Endothelial cell of umbilical vein (primary cell): Measurements from ENCODE around the gene PLEKHA7. TPM values are rescaled to one million over a fixed set of nuclear protein-coding genes. Genes with fewer than 3 reads are reported as not detected.
"Not testable (repeated sequence)": the region's sequence is repeated elsewhere in the genome, so short reads cannot be mapped to it uniquely, and the experiment has no call there.

Experiments
- BruUV-seq: library from RNA; stranded (reverse); fragments of 400-500 nt; replicated peaks from 2 replicates; lab custom pipeline; 2021; lab: Mats Ljungman, UMichigan
- CTCF ChIA-PET: fragments of 300-600, 350-600 bp; sonication (Branson Sonifier 250); formaldehyde crosslinking; loops from one replicate; lab custom pipeline; 2021; ENCODE audit warnings: antibody characterized with exemption, inconsistent platforms; lab: Charles Lee
- POLR2A ChIA-PET: fragments of 300-600, 350-600 bp; sonication (Branson Sonifier 250); formaldehyde crosslinking; loops from one replicate; lab custom pipeline; 2021; ENCODE audit warnings: antibody characterized with exemption, inconsistent platforms; lab: Charles Lee
- DNase-seq: peaks from one replicate; pipeline ENCODE4 v3.0.0-alpha.2; 2011; ENCODE audit warnings: low read depth, low spot score
- FAIRE-seq: peaks from 2 replicates; lab custom pipeline; 2011; peaks lifted over from hg19 to GRCh38; lab: Jason Lieb, UNC
- H2AFZ ChIP-seq: 2 replicates; pipeline ENCODE4 v1.6.0; 2012; ENCODE audit warnings: low read depth, low read length, control low read depth, inconsistent platforms
- H3K27ac ChIP-seq: 2 replicates; pipeline ENCODE4 v1.5.1; 2011; ENCODE audit warnings: low read depth, mild to moderate bottlenecking, control low read depth, low read length, moderate library complexity; ENCODE audit not compliant: insufficient read depth
- H3K27me3 ChIP-seq, 2 experiments: 2 replicates each; pipeline versions ENCODE4 v1.6.0 to v1.6.1; 2011; ENCODE audit warnings: low read length in 2 of 2, mixed read lengths in 1 of 2; ENCODE audit not compliant: control insufficient read depth in 2 of 2, insufficient read depth in 2 of 2
- H3K36me3 ChIP-seq, 2 experiments: 2 replicates in 1 of 2; 3 replicates in 1 of 2; pipeline ENCODE4 v1.5.1; 2011; ENCODE audit warnings: low read length in 2 of 2, mild to moderate bottlenecking in 1 of 2, moderate library complexity in 1 of 2; ENCODE audit not compliant: control insufficient read depth in 2 of 2, insufficient read depth in 2 of 2; ENCODE audit errors: extremely low read depth in 1 of 2
- H3K4me1 ChIP-seq: 3 replicates; pipeline ENCODE4 v1.5.1; 2011; ENCODE audit warnings: mild to moderate bottlenecking, low read length; ENCODE audit not compliant: control insufficient read depth, insufficient read depth; ENCODE audit errors: extremely low read depth
- H3K4me2 ChIP-seq: 2 replicates; pipeline ENCODE4 v1.6.1; 2011; ENCODE audit warnings: low read length, control low read depth, mixed read lengths; ENCODE audit not compliant: insufficient read depth
- H3K4me3 ChIP-seq, 3 experiments: fragments of 200-600 bp in 1 of 3; sonication (generic), shearing (Covaris generic) in 1 of 3; replicated peaks in 1 of 3; 2 replicates each; pipeline ENCODE4 v1.5.1; 2011 to 2016; ENCODE audit warnings: control low read depth in 3 of 3, low read length in 3 of 3, mild to moderate bottlenecking in 2 of 3, inconsistent platforms in 1 of 3, low read depth in 1 of 3, moderate library complexity in 1 of 3; ENCODE audit not compliant: insufficient read depth in 1 of 3
- H3K79me2 ChIP-seq: 2 replicates; pipeline ENCODE4 v1.6.0; 2012; ENCODE audit warnings: low read length, inconsistent platforms; ENCODE audit not compliant: control insufficient read depth, insufficient read depth
- H3K9ac ChIP-seq: replicated peaks from 2 replicates; pipeline ENCODE3; 2011; ENCODE audit warnings: low read length, control low read depth; ENCODE audit not compliant: insufficient read depth; ENCODE audit errors: extremely low read depth
- H3K9me1 ChIP-seq: replicated peaks from 3 replicates; pipeline ENCODE4 v1.6.0; 2011; ENCODE audit warnings: mild to moderate bottlenecking, low read length; ENCODE audit not compliant: control insufficient read depth, insufficient read depth; ENCODE audit errors: extremely low read depth
- H3K9me3 ChIP-seq: replicated peaks from 2 replicates; pipeline ENCODE4 v1.5.1; 2012; ENCODE audit warnings: low read length, inconsistent platforms; ENCODE audit not compliant: control insufficient read depth, insufficient read depth
- H4K20me1 ChIP-seq: replicated peaks from 2 replicates; pipeline ENCODE3; 2011; ENCODE audit warnings: mild to moderate bottlenecking, low read length; ENCODE audit not compliant: control insufficient read depth, insufficient read depth; ENCODE audit errors: extremely low read depth
- EZH2 ChIP-seq: IDR thresholded peaks from 2 replicates; pipeline ENCODE4 v1.6.1; 2012; ENCODE audit warnings: borderline replicate concordance, low read depth, mild to moderate bottlenecking, moderate library complexity, low read length, inconsistent platforms; ENCODE audit not compliant: severe bottlenecking
- FOS ChIP-seq: IDR thresholded peaks from 2 replicates; pipeline ENCODE4 v1.6.1; 2011; ENCODE audit warnings: mild to moderate bottlenecking, low read length, moderate library complexity, borderline replicate concordance; ENCODE audit not compliant: insufficient read depth
- GATA2 ChIP-seq: IDR thresholded peaks from 2 replicates; pipeline ENCODE4 v1.7.0; 2011; ENCODE audit warnings: low read depth, mild to moderate bottlenecking, moderate library complexity, mixed read lengths, low read length; ENCODE audit not compliant: insufficient read length, insufficient read depth
- JUN ChIP-seq: IDR thresholded peaks from 2 replicates; pipeline ENCODE4 v1.6.1; 2011; ENCODE audit warnings: borderline replicate concordance, low read depth; ENCODE audit not compliant: insufficient read length, insufficient read depth
- MYC ChIP-seq: IDR thresholded peaks from one replicate; pipeline ENCODE4 v1.6.1; 2011; ENCODE audit warnings: mild to moderate bottlenecking, low read depth, low read length
- POLR2A ChIP-seq: IDR thresholded peaks from 2 replicates; pipeline ENCODE4 v1.6.1; 2012; ENCODE audit warnings: low read depth, mild to moderate bottlenecking, control low read depth, low read length
- POLR2AphosphoS5 ChIP-seq: IDR thresholded peaks from 2 replicates; pipeline ENCODE4 v1.6.1; 2012; ENCODE audit warnings: low read depth, mild to moderate bottlenecking, control low read depth, low read length, moderate library complexity; ENCODE audit not compliant: insufficient read depth
- dilution Hi-C: fragments of 300-500 bp; cut with MboI; formaldehyde crosslinking; loops from one replicate; pipeline ENCODE4 v1.15.0; 2019; ENCODE audit warnings: low sequenced_read_pairs; ENCODE audit not compliant: extremely low pct_ligation_motif_present
- intact Hi-C: fragments of 100-400 bp; cut with micrococcal nuclease; formaldehyde crosslinking; loops from one replicate; pipeline ENCODE4 v1.10.0; 2022
- polyA plus RNA-seq, 4 experiments: library from polyadenylated mRNA; depleted of rRNA in 3 of 4; stranded (reverse) in 3 of 4; unstranded in 1 of 4; fragments of >200 nt; gene quantifications; 2 replicates each; pipeline versions ENCODE4 v1.2.1 to v1.2.3, GENCODE V29; 2011 to 2012; ENCODE audit warnings: missing spikeins in 1 of 4
- total RNA-seq: library from RNA; stranded (reverse); gene quantifications from 2 replicates; pipeline ENCODE4 v1.2.3, GENCODE V29; 2021
- TF ChIP-seq, protein P1 (sequence below): IDR thresholded peaks from 2 replicates; pipeline ENCODE4 v1.6.1; 2011; ENCODE audit not compliant: insufficient read depth, insufficient read length
- TF ChIP-seq, protein P2 (sequence below), 2 donors: IDR thresholded peaks; 1 replicate in 1 of 2; 2 replicates in 1 of 2; pipeline ENCODE4 v1.5.1; 2011; ENCODE audit warnings: low read length in 2 of 2, mild to moderate bottlenecking in 2 of 2, moderate library complexity in 2 of 2, control low read depth in 1 of 2, inconsistent platforms in 1 of 2, low read depth in 1 of 2; ENCODE audit not compliant: insufficient read depth in 1 of 2; ENCODE audit errors: extremely low read depth in 1 of 2

The PLEKHA7 gene
- total and polyA plus RNA-seq, 2 donors (not counting 3 experiments of a cell fraction or from before 2014, with no cell fraction given), result 1.7 to 3.8 TPM

DNA sequence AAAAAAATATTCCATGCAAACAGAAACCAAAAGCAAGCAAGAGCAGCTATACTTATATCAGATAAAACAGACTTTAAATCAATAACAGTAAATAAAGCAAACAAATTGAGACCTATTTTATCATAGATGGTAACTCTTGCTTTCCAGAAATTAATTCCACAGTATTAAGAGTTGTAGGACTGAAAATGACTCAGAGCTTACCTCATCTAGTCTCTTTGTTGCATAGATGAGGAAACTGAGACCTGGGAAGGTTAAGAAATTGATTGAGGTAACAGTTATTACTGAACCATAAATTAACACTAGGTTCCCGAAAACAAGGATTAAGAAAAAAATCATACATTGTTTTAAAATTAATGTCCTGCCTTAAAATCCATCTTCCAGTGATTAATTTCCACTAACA, 123.8 kb downstream of the PLEKHA7 start:
- H3K9me3 ChIP-seq, result no peaks in the 10 kb centered on the region
- POLR2A ChIA-PET, result no interaction called here

DNA sequence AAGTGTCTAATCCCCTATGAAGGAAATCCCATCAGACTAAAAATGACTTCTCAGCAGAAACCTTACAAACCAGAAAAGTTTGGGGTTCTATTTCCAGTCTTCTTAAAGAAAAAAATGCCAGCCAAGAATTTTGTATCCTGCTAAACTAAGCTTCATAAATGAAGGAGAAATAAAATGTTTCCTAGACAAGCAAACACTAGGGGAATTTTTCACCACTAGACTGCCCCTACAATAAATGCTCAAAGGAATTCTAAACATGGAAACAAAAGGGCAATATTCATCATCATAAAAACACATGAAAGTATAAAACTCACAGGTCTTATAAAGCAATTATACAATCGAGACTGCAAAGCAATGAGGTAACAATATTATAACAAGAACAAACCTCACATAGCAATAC, 124.3 kb downstream of the PLEKHA7 start:
- POLR2A ChIA-PET, result no interaction called here
- Histone ChIP-seq H3K4me3 (no peak overlapping the region), H2AFZ (no peak overlapping the region), H3K27me3 (peaks cover 0 to 3% of the 10 kb centered on the region in 2 experiments), H3K27ac (no peak overlapping the region), H3K9ac (no peak overlapping the region), H4K20me1 (no peaks in the 10 kb centered on the region), H3K36me3 (no peaks in the 10 kb centered on the region), H3K79me2 (no peaks in the 10 kb centered on the region), H3K4me1 (no peaks in the 10 kb centered on the region), H3K4me2 (no peak overlapping the region), H3K9me3 (no peaks in the 10 kb centered on the region), H3K9me1 (no peaks in the 10 kb centered on the region)
- TF ChIP-seq POLR2A (no peak), MYC (no peak), FOS (no peak)
- TF ChIP-seq, protein P1, sequence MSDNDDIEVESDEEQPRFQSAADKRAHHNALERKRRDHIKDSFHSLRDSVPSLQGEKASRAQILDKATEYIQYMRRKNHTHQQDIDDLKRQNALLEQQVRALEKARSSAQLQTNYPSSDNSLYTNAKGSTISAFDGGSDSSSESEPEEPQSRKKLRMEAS, result no peak
- BruUV-seq, result no TSS peak
- FAIRE-seq (peak; percentile 57), DNase-seq (no peak)
- dilution Hi-C loops, result no loop called here
- CTCF ChIA-PET, result no interaction called here
- intact Hi-C loops, result no loop called here

More for the DNA sequence above, 123.8 kb downstream of the PLEKHA7 start:
- no peak overlapping the region for H3K4me2 ChIP-seq
- FAIRE-seq, result no peak
- no peaks in the 10 kb centered on the region for H3K36me3 ChIP-seq
- no peak overlapping the region for H3K9ac ChIP-seq
- H3K4me1 ChIP-seq, result no peaks in the 10 kb centered on the region
- CTCF ChIA-PET, result no interaction called here
- no peaks in the 10 kb centered on the region for H3K9me1 ChIP-seq
- H3K4me3 ChIP-seq, result no peak overlapping the region
- BruUV-seq, result no TSS peak
- no peak for DNase-seq
- H3K79me2 ChIP-seq, result no peaks in the 10 kb centered on the region
- H3K27ac ChIP-seq, result no peak overlapping the region
- TF ChIP-seq POLR2AphosphoS5 (no peak), GATA2 (no peak), MYC (no peak), EZH2 (no peak), JUN (no peak), POLR2A (no peak)
- TF ChIP-seq, protein P2, sequence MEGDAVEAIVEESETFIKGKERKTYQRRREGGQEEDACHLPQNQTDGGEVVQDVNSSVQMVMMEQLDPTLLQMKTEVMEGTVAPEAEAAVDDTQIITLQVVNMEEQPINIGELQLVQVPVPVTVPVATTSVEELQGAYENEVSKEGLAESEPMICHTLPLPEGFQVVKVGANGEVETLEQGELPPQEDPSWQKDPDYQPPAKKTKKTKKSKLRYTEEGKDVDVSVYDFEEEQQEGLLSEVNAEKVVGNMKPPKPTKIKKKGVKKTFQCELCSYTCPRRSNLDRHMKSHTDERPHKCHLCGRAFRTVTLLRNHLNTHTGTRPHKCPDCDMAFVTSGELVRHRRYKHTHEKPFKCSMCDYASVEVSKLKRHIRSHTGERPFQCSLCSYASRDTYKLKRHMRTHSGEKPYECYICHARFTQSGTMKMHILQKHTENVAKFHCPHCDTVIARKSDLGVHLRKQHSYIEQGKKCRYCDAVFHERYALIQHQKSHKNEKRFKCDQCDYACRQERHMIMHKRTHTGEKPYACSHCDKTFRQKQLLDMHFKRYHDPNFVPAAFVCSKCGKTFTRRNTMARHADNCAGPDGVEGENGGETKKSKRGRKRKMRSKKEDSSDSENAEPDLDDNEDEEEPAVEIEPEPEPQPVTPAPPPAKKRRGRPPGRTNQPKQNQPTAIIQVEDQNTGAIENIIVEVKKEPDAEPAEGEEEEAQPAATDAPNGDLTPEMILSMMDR (IDR thresholded peaks at IDR 0.05; ENCODE audit: extremely low read depth in 1 of 2, insufficient read depth in 1 of 2, low read depth in 1 of 2, low read length in 2 of 2), result no peak
- dilution Hi-C loops (no loop called here), intact Hi-C loops (no loop called here)
- no peak overlapping the region for H2AFZ ChIP-seq
- H3K27me3 ChIP-seq, result peaks cover 0 to 4% of the 10 kb centered on the region in 2 experiments
- H4K20me1 ChIP-seq, result no peaks in the 10 kb centered on the region

DNA sequence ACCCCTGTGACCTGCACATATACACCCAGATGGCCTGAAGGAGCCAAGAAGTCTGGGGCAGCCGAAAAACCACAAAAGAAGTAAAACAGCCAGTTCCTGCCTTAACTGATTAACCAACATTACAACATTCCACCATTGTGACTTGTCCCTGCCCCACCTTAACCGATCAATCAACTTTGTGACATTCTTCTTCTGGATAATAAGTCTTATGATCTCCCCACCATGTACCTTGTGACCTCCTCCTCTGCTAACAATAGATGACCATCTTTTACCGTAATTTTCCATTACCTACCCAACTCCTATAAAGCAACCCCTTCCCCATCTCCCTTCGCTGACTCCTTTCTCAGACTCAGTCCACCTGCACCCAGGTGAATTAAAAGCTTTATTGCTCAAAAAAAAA, 125.2 kb downstream of the PLEKHA7 start:
- intact Hi-C loops, H3K4me2 ChIP-seq, DNase-seq, H4K20me1 ChIP-seq, H3K27ac ChIP-seq, H3K36me3 ChIP-seq, H3K4me3 ChIP-seq, POLR2A ChIA-PET, H3K4me1 ChIP-seq, H3K9ac ChIP-seq, H2AFZ ChIP-seq, dilution Hi-C loops, H3K9me1 ChIP-seq, H3K79me2 ChIP-seq, BruUV-seq, H3K9me3 ChIP-seq, H3K27me3 ChIP-seq, CTCF ChIA-PET: not testable (repeated sequence)
- FAIRE-seq, result peak; percentile 44
